22Rv1 (cell line): ENCODE measurements around the gene ZNF618.

Experiments used
- H3K27ac ChIP-seq: fragments of 450-650 bp; 2 replicates; pipeline ENCODE4 v1.5.1; 2017
- CTCF ChIP-seq: fragments of 450-650 bp; IDR thresholded peaks from 2 replicates; pipeline ENCODE4 v1.5.1; 2017; ENCODE audit warnings: mild to moderate bottlenecking
- ZFX ChIP-seq: fragments of 450-650 bp; IDR thresholded peaks from 2 replicates; pipeline ENCODE4 v1.6.1; 2017; ENCODE audit warnings: antibody characterized with exemption, borderline replicate concordance

The ZNF618 gene

DNA sequence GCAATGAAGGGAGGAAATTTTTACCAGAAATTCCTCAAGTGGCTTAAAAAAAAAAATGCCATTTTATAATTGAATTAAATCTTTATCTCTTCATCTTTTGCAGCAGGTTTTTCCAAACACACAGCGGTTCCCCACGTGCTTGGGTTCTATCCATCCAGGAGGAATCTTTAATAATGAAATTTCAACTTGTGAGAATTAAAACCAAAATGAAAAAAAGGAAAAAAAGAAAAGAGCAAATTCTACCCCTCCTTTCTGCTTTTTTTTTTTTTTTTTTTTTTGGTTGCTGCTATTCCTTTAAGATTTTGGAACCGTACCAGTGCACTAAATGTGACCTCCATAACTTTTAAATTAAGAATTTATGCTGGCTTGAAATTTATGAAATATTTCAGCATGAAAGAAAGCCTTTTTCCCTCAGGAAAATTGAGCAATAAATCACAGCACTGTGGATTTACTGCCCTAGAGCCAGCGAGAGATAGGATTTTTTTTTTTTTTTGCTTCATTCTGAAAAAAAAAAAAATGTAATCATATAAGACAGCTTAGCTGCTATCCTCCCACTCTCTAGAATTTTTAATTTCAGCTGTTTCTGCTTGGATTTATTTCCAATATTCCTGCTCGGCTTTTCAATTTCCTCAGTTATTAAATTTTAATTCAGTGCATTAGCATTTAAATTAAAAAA, 88.5 kb downstream of the ZNF618 start:
- TF ChIP-seq ZFX = no peak
- TF ChIP-seq CTCF = no peak
- no peak overlapping the region for H3K27ac ChIP-seq

DNA sequence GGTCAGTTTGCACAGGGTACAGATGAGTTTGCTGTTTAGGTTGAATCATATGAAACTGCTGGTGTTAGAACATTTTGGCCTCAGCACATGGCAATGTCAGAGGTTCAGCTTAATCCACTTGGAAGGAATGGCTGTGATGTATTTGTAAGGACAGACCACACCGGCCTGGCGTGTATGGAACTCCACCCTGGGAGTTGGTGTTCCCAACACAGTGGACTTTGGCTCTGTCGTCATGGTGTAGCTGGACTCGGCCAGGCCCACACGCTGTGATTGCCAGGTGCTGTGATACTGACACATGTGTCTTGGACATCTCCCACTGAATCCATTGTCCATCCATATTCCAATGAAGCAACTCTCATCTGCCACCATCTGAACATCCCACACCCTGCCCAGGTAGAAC, 90.3 kb downstream of the ZNF618 start:
- H3K27ac ChIP-seq = peak overlapping the region; percentile 74
- TF ChIP-seq ZFX (no peak), CTCF (no peak)

DNA sequence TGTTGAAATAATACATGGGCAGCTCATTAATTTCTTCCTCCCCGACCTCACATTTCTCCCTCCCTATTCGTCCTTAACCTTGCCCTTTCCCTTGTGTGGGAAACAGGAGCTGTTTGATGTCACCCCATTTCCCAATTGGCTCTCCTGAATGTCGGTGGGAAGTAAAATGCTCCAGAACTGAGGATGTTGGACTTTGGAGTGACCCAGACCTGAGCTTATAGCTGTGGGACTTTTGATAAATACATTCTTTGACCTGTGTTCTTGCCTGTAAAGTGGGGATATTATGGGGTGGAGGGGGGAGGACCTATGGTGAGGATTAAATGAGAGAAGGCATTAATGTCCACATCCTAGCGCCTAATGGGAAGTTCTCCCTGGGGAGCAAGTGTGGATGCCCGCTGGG, 91.3 kb downstream of the ZNF618 start:
- peak overlapping the region; percentile 74 for H3K27ac ChIP-seq
- TF ChIP-seq ZFX = no peak
- no peak for TF ChIP-seq CTCF

GRCh38 chr9:113969343-113969742, 93.2 kb downstream of the ZNF618 start:
- H3K27ac ChIP-seq = no peak overlapping the region
- TF ChIP-seq ZFX = no peak
- no peak for TF ChIP-seq CTCF

GRCh38 chr9:113973226-113973625, 97.1 kb downstream of the ZNF618 start:
- peak overlapping the region; percentile 50 for H3K27ac ChIP-seq
- TF ChIP-seq ZFX = no peak

GRCh38 chr9:113973963-113974413, 97.9 kb downstream of the ZNF618 start:
- TF ChIP-seq CTCF (no peak), ZFX (no peak)
- peak overlapping the region; percentile 50 for H3K27ac ChIP-seq

- H3K27ac ChIP-seq = no peak overlapping the region
- TF ChIP-seq ZFX (no peak), CTCF (no peak)
These were observed 100.8 kb downstream of the ZNF618 start for GRCh38 chr9:113976915-113977314.
